ENCODE results near the gene TPP1.

GRCh38 chr11:6629892-6630631 is 10.8 kb upstream of the TPP1 start:
- TF ChIP-seq CTCF (IDR thresholded peaks at IDR 0.05) (no peak), POLR2A (IDR thresholded peaks at IDR 0.05) (no peak), EP300 (IDR thresholded peaks at IDR 0.05) (no peak)
